MCF 10A (cell line): ENCODE measurements around the gene VWF. TPM values are rescaled to one million over a fixed set of nuclear protein-coding genes. Genes with fewer than 3 reads are reported as not detected.

Experiments used
- BruUV-seq: library from RNA; stranded (reverse); fragments of 400-500 nt; replicated peaks from 2 replicates; lab custom pipeline; 2021; lab: Mats Ljungman, UMichigan
- CTCF ChIA-PET: fragments of 300-600 bp; sonication (Branson Sonifier 250); formaldehyde crosslinking; extraction: SDS; loops from one replicate; lab custom pipeline; 2021; ENCODE audit warnings: antibody characterized with exemption, inconsistent platforms; lab: Yijun Ruan, JAX
- POLR2A ChIA-PET: fragments of 300-600, 350-650 bp; sonication (Branson Sonifier 250); formaldehyde crosslinking; extraction: SDS; loops from one replicate; lab custom pipeline; 2020; ENCODE audit warnings: antibody characterized with exemption, inconsistent platforms; lab: Yijun Ruan, JAX
- DNase-seq: peaks from one replicate; pipeline ENCODE4 v3.0.0-alpha.2; 2018; ENCODE audit not compliant: unreplicated experiment
- H3K27ac Mint-ChIP-seq: one replicate; pipeline ENCODE4 v1.8.0; 2022; ENCODE audit warnings: mild to moderate bottlenecking, low read depth, mixed read lengths; ENCODE audit not compliant: unreplicated experiment
- H3K27me3 Mint-ChIP-seq: one replicate; pipeline ENCODE4 v1.8.0; 2022; ENCODE audit warnings: mixed read lengths; ENCODE audit not compliant: insufficient read depth, unreplicated experiment
- H3K36me3 Mint-ChIP-seq: one replicate; pipeline ENCODE4 v1.8.0; 2022; ENCODE audit warnings: mild to moderate bottlenecking, moderate library complexity, mixed read lengths; ENCODE audit not compliant: insufficient read depth, unreplicated experiment
- H3K4me1 Mint-ChIP-seq: one replicate; pipeline ENCODE4 v1.8.0; 2022; ENCODE audit warnings: mixed read lengths; ENCODE audit not compliant: insufficient read depth, unreplicated experiment
- H3K4me3 Mint-ChIP-seq: one replicate; pipeline ENCODE4 v1.8.0; 2022; ENCODE audit warnings: mild to moderate bottlenecking, moderate library complexity, mixed read lengths; ENCODE audit not compliant: unreplicated experiment
- H3K9me3 Mint-ChIP-seq: one replicate; pipeline ENCODE4 v1.8.0; 2022; ENCODE audit warnings: mixed read lengths; ENCODE audit not compliant: unreplicated experiment
- intact Hi-C: fragments of 100-400 bp; cut with micrococcal nuclease; formaldehyde crosslinking; loops from 2 replicates; pipeline ENCODE4 v1.14.1; 2022
- total RNA-seq: library from RNA; stranded (reverse); gene quantifications from 2 replicates; pipeline ENCODE4 v1.2.3, GENCODE V29; 2022
- TF ChIP-seq, protein P1 (sequence below): fragments of 200-600 bp; IDR thresholded peaks from one replicate; pipeline ENCODE4 v1.8.0; 2022; ENCODE audit warnings: antibody characterized with exemption, mild to moderate bottlenecking; ENCODE audit not compliant: unreplicated experiment

Gene VWF
- total RNA-seq, 1 experiment from 2014 or later: not detected

DNA sequence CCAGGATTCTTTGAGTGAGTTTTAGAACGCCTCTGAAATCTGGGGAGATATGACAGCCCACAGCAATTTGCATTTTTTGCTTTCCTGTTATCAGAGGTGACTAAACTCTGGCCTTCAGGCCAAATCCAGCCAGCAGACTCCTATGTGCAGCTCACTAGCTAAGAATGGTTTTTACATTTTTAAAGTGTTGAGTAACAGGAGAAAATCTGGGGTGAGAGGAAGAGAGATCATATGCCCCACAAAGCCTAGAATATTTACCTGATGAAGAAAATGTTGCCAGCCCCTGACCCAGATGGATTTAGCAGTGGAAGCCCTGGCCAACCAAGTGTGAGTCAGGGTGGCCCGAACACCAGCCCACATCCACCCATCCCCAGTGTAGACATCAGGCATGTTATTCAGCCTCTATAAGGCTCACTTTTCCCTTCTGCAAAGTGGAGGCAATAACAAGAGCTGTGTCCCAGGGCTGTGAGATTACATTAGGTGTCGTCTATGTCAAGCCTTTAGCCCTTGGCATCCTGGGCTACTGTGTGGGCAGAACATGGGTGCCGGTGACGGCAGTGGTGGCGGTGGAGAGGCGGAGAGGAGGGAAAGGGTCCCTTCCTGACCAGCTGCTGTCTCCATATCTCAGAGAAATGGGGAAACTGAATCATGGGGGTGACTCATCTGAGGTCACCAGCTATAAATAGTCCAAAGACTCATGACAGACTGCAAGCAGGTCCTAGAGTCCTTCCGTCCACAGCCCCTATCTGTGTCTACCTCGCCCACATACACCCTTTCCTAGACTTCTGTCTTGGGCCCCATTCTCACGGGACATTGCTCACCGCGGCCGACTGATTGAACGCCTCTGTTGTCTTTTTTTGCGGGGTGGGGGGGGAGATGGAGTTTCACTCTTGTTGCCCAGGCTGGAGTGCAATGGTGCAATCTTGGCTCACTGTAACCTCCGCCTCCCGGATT, 43.1 kb upstream of the VWF start:
- Mint-ChIP-seq H3K4me1 (peaks cover 14% of the 10 kb centered on the region), H3K27ac (peak overlapping the region; percentile 90), H3K9me3 (no peaks in the 10 kb centered on the region), H3K27me3 (no peaks in the 10 kb centered on the region), H3K36me3 (no peaks in the 10 kb centered on the region), H3K4me3 (no peak overlapping the region)
- ChIA-PET POLR2A (interaction anchor here (0.8 to 1.7 kb wide), 3 partner anchors 59 to 113 kb away, joined by 3 to 5 read pairs (median 4); no protein-coding TSS in a partner anchor), CTCF (interaction anchor here (0.6 to 0.8 kb wide), 4 partner anchors 74 to 832 kb away, joined by 3 to 4 read pairs (median 3); no protein-coding TSS in a partner anchor)
- no TSS peak for BruUV-seq
- DNase-seq: peak; percentile 86
- TF ChIP-seq, protein P1, sequence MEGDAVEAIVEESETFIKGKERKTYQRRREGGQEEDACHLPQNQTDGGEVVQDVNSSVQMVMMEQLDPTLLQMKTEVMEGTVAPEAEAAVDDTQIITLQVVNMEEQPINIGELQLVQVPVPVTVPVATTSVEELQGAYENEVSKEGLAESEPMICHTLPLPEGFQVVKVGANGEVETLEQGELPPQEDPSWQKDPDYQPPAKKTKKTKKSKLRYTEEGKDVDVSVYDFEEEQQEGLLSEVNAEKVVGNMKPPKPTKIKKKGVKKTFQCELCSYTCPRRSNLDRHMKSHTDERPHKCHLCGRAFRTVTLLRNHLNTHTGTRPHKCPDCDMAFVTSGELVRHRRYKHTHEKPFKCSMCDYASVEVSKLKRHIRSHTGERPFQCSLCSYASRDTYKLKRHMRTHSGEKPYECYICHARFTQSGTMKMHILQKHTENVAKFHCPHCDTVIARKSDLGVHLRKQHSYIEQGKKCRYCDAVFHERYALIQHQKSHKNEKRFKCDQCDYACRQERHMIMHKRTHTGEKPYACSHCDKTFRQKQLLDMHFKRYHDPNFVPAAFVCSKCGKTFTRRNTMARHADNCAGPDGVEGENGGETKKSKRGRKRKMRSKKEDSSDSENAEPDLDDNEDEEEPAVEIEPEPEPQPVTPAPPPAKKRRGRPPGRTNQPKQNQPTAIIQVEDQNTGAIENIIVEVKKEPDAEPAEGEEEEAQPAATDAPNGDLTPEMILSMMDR: no peak
- intact Hi-C loops: no loop called here

DNA sequence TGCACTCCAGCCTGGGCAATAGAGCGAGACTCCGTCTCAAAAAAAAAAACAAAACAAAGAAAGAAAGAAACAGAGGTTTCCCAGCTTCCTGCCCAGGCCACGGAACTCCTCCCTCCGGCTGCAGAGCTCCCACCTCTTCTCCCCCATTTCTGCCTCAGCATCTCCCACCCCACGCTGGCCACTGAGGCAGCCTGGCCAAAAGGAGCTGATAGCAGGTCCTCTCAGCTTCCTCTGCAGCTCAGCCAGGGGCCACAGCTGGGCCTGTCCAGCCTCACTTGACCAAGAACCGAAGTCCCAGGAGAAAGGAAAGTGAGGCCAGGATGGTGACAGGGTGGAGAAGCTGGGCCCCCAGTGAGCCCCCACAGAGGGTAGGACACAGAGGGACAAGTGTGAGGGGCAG, 42.3 kb upstream of the VWF start:
- DNase-seq: no peak
- Mint-ChIP-seq H3K4me3 (no peak overlapping the region), H3K36me3 (no peaks in the 10 kb centered on the region), H3K27me3 (no peaks in the 10 kb centered on the region), H3K27ac (peak overlapping the region; percentile 90), H3K4me1 (peaks cover 14% of the 10 kb centered on the region), H3K9me3 (no peaks in the 10 kb centered on the region)
- ChIA-PET POLR2A (interaction anchor here (1.7 kb wide), 1 partner anchor 73 kb away, joined by 5 read pairs; no protein-coding TSS in a partner anchor), CTCF (interaction anchor here (0.6 kb wide), 1 partner anchor 833 kb away, joined by 4 read pairs; no protein-coding TSS in a partner anchor)
- TF ChIP-seq, protein P1: no peak
- no TSS peak for BruUV-seq
- intact Hi-C loops: no loop called here

DNA sequence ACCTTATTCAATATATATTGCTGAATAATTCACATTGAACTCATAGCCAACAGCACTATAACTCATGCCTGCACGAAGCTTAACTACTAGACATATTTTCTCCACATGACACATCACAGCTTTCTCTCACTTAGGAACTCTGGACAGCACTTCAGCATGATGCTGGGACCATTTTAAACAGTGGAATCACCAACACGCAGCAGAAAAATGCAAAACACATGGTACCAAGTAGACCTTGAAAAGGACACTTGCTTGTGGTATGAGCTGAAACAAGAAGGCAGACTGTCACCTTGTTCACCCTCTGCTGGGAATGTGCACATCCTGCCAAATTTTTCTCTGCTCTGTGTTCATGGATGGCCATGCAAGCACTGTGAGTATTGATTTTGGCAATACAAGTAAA, 40.9 kb upstream of the VWF start:
- no peaks in the 10 kb centered on the region for H3K9me3 Mint-ChIP-seq
- intact Hi-C loops: no loop called here
- POLR2A ChIA-PET: interaction anchor here (1.0 to 1.6 kb wide), 2 partner anchors 24 to 72 kb away, joined by 3 read pairs; no protein-coding TSS in a partner anchor
- CTCF ChIA-PET: no interaction called here
- BruUV-seq: no TSS peak
- no peak for DNase-seq
- H3K27me3 Mint-ChIP-seq: no peaks in the 10 kb centered on the region
- no peak overlapping the region for H3K27ac Mint-ChIP-seq
- H3K4me1 Mint-ChIP-seq: peaks cover 14% of the 10 kb centered on the region
- TF ChIP-seq, protein P1: no peak
- H3K36me3 Mint-ChIP-seq: no peaks in the 10 kb centered on the region
- no peak overlapping the region for H3K4me3 Mint-ChIP-seq

DNA sequence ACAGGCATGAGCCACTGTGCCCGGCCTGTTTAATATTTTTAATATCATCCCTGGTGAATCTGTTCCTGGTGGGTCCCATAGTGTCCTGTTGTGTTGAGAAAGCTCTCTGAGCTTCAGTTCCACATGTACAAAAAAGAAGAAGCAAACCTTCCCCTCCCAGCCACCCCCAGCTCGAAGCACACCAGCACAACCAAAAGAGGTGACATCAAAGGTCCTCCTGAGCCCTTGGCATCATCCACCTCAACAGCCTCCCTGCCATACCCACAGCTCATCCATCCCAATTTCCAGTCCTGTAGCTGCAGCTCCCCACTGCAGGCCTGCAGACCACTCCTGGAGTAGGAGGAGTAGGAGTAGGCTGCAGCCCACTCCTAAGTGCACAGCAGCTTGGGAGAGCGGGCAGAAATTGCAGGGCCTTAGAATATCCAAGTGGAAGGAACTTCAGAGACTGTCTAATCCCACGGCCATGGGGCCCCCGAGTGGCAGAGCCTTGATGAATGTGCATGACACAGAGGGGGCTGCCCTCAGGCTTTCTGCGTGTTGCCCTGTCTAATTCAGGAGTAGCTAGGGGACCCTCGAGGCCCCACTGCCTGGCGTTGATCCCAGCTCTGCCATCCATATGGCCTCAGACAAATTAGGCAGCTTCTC, 39.1 kb upstream of the VWF start:
- ChIA-PET CTCF (interaction anchor here (0.6 to 1.4 kb wide), 4 partner anchors 29 to 122 kb away, joined by 3 to 5 read pairs (median 3); no protein-coding TSS in a partner anchor), POLR2A (interaction anchor here (1.6 kb wide), 1 partner anchor 71 kb away, joined by 3 read pairs; no protein-coding TSS in a partner anchor)
- Mint-ChIP-seq H3K4me3 (no peak overlapping the region), H3K36me3 (no peaks in the 10 kb centered on the region), H3K27ac (no peak overlapping the region), H3K27me3 (no peaks in the 10 kb centered on the region), H3K9me3 (no peaks in the 10 kb centered on the region), H3K4me1 (peaks cover 14% of the 10 kb centered on the region)
- DNase-seq: no peak
- intact Hi-C loops: no loop called here
- TF ChIP-seq, protein P1: no peak
- BruUV-seq: no TSS peak
